GM12874 (cell line): ENCODE results near the gene PIK3CA.

Experiments used
- TF ChIP-seq, protein P1 (sequence below): IDR thresholded peaks from 2 replicates; pipeline ENCODE4 v1.5.1; 2011; ENCODE audit warnings: low read depth, mild to moderate bottlenecking, control low read depth, low read length, moderate library complexity; ENCODE audit not compliant: insufficient read depth

The PIK3CA gene

DNA sequence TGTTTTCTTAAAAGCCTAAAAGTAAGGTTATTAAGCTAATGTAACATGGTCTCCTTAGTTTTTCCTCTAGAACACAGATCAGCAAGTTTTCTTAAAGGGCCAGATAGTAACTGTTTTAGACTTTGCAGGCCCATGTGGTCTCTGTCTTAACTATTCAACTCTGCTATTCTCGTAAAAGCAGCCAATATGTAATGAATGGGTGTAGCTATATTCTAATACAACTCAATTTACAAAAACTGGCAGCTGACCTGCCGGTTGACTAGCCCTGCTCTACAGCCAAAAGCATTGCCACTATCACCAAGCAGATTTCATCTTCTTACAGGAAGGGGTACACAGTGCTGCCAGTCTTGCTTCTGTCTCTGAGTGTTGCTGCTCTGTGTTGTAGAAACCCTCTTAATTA is 75.4 kb downstream of the PIK3CA start:
- TF ChIP-seq, protein P1, sequence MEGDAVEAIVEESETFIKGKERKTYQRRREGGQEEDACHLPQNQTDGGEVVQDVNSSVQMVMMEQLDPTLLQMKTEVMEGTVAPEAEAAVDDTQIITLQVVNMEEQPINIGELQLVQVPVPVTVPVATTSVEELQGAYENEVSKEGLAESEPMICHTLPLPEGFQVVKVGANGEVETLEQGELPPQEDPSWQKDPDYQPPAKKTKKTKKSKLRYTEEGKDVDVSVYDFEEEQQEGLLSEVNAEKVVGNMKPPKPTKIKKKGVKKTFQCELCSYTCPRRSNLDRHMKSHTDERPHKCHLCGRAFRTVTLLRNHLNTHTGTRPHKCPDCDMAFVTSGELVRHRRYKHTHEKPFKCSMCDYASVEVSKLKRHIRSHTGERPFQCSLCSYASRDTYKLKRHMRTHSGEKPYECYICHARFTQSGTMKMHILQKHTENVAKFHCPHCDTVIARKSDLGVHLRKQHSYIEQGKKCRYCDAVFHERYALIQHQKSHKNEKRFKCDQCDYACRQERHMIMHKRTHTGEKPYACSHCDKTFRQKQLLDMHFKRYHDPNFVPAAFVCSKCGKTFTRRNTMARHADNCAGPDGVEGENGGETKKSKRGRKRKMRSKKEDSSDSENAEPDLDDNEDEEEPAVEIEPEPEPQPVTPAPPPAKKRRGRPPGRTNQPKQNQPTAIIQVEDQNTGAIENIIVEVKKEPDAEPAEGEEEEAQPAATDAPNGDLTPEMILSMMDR = no peak

DNA sequence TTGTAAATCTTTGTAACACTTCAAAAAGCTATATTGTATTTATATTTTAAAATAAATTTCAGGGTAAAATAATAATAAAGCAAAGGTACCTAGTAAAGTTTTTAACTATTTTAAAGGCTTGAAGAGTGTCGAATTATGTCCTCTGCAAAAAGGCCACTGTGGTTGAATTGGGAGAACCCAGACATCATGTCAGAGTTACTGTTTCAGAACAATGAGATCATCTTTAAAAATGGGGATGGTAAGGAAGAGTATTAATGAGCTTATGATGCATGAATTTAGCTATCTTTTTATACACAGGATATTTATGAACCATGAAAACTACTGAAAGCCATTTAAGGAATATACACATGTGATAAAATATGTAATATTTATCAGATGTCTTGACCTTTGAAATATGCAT is 76.4 kb downstream of the PIK3CA start:
- TF ChIP-seq, protein P1 = no peak

DNA sequence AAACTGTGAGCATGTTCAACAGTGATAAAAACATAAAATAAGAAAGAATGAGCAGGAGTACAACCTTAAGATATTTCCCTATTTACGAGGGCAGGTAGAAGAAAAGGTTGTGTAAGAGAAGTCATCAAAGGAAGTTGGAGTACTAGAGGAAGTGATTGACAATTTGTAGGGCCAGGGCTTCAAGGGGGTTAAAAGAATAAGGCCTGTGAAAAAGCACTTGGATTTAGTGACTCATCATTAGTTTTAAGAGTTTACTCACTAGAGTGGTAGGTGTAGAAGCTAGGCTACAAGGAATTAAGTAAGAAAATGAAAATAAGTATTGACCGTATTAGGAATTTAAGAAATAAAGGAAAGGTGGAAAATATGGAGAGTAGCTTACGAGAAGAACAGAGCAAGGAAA is 79.2 kb downstream of the PIK3CA start:
- TF ChIP-seq, protein P1 = no peak

DNA sequence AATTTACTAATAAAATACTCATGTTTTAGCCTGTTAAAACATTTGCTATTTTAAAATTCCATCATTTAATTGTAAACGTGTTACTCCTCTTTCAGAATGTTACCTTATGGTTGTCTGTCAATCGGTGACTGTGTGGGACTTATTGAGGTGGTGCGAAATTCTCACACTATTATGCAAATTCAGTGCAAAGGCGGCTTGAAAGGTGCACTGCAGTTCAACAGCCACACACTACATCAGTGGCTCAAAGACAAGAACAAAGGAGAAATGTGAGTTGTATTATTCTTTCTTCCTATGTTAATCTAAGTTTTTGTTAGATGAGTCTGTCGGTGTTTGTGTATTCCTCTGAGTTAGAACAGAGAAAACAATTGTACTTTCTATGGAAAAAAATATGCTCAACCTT is 81.0 kb downstream of the PIK3CA start:
- TF ChIP-seq, protein P1 = no peak

DNA sequence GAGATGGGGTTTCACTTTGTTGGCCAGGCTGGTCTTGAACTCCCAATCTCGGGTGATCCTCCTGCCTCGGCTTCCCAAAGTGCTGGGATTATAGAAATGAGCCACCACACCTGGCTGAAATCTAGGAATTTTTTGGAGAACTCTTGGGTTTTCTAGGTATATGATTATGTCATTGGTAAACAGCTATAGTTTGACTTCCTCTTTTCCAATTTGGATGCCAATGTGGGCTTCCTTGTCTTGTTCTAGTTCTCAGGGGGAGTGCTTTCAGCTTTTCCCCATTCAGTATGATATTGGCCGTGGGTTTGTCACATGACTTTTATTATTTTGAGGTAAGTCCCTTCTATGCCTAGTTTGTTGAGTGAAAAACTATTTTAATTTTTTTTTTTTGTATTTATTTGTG is 84.9 kb downstream of the PIK3CA start:
- TF ChIP-seq, protein P1 = no peak

DNA sequence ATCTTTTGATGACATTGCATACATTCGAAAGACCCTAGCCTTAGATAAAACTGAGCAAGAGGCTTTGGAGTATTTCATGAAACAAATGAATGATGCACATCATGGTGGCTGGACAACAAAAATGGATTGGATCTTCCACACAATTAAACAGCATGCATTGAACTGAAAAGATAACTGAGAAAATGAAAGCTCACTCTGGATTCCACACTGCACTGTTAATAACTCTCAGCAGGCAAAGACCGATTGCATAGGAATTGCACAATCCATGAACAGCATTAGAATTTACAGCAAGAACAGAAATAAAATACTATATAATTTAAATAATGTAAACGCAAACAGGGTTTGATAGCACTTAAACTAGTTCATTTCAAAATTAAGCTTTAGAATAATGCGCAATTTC is 86.0 kb downstream of the PIK3CA start:
- TF ChIP-seq, protein P1 = no peak

DNA sequence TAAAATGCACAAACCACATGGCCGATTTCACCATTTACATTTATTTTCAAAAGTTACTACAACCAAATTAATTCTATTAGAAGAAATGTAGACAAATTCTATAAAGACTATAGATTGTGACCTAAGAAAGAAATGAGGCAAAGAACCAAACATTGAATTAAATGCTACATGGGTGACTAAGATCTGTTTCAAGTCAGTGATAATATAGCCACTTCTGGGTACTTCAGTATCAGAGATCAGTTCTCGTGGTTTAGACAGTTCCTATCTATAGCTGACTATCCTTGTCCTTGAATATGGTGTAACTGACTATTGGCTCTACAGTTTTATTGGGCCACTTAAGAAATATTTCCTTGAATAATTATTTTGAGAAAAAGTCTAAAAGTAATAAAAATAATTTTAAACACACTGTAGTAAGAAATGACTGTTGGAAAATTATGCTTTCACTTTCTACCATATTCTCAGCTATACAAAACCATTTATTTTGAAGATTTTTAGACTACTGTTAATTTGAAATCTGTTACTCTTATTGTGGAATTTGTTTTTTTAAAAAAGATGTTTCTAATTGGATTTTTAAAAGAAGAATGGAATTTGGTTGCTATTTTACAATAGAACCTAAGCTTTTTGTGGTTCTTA is 88.6 kb downstream of the PIK3CA start:
- TF ChIP-seq, protein P1 = no peak

DNA sequence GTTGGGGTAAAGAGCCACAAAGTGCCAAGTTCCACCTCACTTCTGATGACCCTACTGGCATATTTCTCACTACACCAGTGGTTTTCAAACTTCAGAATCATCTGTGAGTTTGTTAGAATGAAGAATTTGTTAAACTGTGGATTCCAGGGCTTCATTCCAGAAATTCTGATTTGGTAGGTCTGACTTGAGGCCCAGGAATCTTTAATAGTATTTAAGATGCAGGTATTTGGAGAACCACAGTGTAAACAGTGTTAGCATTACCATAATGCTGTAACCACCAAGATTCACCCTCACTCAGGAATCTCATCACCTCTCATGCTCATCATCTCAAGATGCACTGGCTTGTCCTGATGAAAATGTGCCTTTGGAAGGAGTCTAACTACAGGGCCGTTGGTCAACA is 96.7 kb downstream of the PIK3CA start:
- TF ChIP-seq, protein P1 = no peak
